Activated gamma-delta T cell treated with Interleukin-2 at 50 U/mL for 16 hours (primary cell): ENCODE results near the gene GALNT18.

Experiments
- DNase-seq: peaks from one replicate; pipeline ENCODE4 v3.0.0-alpha.2; 2020

Gene GALNT18

DNA sequence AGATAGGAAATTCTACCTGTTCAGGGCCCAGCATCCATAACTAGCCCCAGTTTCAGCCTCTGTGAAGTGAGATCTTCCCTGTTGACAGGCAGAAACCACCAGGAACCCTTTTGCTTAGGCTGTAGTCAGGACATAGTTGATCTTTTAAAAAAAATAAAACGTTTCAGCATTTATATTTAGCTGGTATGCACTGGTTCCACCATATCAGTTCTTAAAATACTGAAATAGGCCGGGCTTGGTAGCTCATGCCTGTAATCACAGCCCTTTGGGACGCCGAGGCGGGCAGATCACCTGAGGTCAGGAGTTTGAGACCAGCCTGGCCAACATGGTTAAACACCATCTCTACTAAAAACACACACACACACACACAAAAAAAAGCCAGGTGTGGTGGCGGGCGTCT, 35.3 kb downstream of the GALNT18 start:
- no peak for DNase-seq

DNA sequence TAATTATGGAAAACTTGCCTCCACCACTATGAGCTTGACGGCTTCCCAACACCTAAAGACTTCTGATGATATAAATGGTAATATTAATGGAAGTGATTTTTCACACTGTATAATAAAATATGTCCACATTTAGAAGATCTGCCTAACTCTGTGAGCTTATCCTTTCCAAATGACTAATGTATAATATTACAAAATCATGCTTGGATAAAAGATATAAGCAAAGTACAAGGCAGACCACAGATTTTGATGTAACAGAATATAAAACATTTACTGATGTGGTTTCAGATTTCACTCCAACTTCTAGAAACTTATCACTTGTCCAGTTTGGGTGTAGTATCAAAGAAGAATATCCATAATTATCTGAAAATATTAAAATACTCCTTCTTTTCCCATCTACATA, 36.9 kb downstream of the GALNT18 start:
- DNase-seq = no peak

DNA sequence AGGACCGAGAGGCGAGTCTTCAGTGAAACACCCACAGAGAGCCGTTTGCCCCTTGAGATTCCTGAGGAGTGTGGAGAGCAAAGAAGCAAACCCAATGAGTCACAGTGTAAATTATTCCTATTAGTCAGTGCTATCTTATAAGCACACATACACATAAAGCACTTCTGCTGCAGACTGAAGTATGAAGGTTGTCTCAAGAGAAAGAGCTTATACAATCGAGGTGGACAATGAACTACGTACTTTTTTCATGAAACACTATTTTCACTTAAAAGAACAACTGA, 37.3 kb downstream of the GALNT18 start:
- no peak for DNase-seq

DNA sequence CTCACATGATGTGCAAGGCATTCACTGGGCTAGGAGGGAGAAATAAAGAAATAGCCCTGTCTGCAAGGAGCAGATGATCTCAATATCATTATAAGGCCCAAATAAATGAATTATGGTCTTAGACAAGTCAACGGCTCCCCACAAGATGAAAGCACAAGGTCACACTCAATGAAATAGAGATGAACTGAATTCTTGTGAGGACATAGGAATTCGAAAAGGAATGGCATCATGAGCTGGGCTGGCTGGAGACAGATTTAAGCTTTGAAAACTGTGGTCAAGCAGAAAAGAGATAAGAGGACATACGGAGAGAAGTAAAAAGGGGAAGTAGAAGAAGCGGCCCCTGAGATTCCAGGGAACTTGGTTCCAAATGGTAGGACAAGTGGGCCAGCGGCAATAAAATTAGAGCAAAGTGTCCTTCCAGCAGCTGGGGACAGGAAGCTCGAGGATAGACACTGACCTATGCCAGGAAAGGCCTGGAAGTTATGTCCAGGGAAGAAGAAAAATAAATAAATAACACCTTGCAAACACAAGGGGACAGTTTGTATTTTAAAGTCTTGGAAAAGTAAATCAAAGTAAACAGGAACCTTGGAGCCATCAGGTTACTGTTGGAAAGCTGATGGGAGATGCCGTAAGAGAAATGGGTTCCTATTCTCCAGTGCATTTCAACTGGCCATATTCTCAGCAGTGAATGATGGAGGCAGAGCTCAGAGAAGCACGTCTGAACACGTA, 37.8 kb downstream of the GALNT18 start:
- DNase-seq = no peak

DNA sequence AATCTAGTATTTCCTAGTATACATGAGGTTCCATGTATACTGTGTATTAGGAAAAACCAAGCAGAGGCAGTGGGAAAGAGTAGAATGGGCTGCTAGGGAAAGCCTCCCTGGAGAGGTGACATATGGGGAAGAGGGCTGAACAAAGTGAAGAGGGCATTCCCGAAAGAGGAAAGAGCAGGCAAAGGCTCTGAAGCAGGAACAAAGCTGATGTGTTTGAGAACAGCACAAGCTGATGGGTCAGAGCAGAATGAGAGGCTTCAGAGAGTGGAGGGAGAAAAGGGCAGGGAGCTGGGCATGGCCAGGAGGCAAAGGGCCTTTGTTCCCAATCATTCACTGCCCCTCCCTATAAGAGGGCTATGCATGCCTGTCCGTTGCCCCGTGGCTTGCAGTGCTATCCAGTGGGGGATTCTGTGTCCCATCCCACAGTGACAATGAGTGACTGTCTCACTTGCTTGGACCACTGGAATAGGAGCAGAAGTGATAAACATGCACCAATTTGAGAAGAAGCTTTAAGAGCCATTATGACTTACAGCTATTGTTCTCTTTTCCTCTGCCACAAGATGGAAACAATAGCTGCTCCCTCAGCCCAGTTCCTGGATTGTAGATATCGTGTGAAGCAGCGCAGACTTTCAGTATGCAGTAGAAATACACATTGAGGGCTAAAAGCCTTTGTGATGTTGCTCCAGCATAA, 39.6 kb downstream of the GALNT18 start:
- no peak for DNase-seq

DNA sequence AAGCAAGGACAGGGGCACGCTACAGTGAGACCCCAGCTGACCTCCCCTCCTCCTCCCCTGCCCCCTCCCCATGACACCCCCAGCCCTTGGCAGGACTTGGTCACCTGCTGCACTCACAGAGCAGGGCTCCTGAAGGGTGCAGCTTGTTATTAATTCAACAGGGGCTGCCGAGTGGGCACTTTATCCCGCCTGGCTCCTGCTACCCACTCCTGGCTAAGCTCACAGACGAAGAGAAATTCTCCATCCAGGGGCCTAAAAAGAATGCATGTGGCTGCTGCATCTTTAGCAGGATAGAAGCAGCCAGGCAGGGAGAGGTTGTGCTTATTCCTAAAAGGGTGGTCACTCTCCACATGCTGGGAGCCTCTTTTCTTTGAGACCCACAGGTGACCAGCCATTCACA, 40.3 kb downstream of the GALNT18 start:
- DNase-seq = no peak

DNA sequence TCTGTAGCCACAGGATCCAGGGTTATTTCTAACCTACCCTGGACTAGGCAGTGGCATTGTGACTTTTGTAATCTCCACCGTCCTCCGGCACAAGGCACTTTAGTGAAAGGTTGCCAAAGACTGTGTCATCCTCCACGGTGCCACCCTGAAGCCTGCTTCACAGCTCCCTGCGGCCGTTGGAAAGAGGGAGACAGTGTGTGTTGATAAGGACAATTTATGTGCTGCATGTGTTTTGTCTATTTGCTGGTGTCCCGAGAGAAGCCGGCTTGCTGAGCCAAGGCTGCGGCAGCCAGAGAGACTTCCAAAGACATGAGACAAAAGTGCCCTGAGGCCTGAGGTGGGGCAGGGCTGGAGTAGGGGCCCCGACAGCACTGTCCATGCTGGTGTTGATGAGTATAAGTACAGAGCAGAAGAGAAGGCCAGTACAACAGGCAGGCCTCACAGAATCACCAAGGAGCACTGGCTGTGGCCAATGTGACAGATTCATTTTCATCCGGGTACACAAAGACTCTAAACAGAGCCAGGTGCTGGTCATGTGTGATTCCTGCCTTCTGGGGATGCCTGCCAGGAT, 40.9 kb downstream of the GALNT18 start:
- DNase-seq = no peak

DNA sequence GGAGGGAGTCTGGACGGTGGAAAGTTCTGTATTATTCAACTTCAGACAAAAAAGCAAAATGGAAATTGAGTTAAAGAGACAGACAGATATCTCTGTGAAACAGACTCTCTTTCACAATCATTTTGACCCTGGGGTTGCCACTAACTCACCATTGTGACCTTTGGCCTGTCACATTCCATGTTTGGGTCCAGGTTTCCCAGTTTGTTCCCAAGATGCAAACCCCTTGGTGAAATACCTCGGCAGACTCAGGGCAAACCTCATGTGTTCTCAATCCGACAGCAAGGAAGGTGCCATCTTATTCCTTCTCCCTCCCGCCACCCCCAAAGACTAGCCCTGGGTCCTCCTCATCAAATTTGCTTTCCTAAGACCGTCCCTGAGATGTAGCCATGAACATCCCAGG, 41.8 kb downstream of the GALNT18 start:
- no peak for DNase-seq

DNA sequence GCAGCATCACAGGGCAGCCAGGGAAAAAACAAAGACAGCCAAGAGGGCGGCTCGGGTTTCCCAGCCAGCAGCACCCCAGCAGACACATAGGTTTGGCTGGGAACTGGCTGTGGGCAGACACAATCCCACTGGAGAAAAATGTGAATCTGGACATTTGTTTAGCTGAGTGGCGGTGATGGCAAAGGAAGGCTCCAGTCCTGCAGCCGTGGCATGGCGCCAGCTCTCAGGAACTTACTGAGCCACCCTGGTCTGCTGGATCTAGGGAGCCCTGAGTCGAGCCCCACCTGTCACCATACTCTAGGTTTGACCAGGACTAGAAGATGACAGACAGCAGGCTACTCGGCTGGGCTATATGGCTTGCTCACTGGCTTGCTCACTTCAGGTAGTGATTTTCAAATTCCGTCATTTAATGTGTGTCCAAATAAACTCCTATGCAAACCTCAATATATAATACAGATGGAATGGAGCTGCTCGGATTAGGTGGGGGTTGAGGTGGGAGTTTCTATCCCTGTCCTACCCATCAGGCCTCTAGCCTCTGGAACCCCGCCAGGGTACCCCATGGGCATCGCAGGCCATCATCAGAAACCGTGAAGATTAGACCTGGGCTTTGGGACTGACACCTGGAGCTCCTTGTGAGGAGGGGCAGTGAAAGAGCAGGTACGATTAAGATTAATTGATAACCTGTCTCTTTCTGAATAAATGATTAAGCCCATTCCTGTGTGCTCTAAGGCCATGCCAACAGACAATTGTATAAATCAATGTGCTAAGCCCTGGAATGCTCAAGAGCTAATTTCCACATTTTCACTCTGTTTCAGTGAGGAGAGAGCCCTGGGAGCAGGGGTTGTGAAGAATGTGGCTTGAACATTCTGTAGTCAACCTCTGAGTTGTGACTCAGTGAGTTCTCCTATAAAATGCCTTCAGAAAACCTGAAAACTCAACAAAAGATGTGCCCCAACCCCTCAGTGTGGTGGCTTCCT, 42.5 kb downstream of the GALNT18 start:
- no peak for DNase-seq

DNA sequence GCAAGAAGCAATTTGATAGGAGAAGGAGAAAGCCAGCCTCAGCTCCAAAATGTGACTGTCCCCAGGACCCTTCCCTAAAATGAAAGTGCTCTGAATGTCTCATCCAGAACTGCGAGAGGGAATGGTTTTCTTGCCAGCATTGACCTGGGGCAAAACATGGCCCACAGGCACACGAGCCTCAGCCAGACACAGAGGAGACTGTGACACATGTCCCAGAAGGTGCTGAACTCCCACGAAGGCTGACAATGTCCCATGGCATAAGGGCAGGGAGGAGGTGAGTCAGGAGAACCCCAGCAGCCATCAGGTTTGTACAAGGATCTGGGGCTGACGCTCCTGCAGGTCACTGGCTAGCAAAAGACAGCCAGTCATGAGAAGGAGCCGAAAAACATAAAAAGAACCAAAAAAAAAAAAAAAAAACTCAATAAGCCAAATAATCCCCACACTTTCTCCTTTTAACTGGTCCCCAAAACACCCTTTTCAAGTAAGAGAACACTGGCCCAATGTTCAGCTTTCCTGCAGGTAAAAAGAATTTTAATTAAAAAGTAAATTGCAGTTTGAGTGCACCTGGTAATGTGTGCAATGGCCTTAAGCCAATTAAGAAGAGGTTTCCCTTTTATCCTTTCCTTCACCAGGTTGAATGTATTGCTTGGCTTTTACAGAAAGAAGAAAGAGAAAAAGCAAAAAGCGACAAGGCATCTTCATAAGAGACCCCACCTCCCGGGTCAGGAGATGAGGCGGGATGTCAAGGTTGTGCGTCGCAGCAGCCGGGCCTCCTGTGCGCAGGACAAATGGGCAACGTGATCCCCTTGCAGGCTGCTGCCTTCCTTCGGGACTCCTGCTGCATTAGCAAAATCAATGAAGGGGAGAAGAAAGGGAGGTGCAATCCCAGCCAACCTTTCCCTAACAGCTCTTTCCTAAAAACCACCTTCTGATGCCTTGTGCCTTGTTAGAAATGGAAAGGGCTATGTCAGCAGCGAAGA, 43.6 kb downstream of the GALNT18 start:
- DNase-seq = no peak

DNA sequence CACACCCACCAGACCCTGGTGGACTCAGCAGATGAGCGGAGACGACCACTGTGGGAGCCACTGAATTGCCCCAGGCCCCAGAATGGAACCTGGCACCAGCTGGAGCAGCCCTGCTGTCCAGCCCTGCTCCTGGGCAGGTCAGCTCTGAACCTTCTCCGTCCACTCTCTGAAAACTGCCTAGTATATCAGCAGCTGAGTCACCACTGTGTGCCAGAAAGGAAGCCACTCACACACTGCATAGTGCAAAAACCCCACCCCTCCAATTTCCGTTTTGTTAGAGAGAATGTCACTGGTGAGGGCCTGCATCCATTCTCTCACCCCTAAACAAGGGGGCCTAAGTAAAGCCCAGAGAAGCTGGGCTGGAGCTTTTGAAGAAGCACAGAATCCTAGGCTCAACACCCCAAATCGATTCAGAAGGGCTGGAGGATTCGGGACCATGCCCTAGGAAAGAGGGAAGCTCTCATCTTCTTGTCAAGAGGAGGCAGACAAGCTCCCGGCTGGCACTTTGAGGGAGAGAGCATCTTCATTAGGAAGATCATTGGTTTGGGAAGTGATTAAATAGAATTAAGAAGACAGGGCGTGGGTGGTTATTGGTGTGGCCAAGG, 44.5 kb downstream of the GALNT18 start:
- no peak for DNase-seq

DNA sequence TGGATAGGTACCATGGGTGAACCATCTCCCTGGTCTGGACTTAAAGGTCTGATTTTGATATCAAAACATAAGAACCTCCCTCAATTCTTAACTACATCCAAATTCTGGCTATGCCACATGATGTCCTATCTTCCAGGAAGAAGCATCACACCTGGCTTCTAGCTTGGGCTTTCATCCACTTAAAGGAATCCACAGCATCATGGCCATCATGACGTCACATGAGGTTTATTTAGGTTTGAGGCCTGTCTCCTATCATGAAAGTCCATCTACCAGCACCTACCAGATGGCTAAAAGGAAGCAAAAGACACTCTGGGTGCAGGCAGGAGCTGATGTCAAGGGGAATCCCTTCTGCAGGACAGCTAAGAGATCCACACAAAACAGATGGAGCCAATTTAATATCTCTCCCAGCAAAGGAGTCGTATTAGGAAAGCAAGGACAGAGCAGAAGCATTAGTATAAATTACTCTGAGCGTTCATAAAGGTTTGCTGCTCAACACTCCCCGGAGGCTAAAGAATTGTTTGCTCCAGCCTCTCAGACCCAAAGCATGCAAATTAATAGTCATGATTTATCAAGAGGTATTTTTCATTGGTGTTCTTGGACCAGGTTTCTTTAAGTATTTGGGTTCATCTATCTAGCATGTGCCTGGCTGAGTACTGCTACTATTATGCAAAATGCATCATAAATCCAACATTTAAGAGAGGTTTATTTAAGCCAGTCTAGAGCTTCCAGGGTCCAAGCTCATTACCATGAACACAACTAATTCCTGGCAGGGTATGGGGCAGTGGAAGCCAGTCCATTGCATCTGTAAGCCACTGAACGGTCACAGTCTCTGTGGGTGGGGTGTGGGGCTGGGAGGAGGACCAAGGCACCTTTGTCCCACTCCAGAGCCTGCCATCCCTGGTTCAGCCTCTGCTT, 47.2 kb downstream of the GALNT18 start:
- no peak for DNase-seq

DNA sequence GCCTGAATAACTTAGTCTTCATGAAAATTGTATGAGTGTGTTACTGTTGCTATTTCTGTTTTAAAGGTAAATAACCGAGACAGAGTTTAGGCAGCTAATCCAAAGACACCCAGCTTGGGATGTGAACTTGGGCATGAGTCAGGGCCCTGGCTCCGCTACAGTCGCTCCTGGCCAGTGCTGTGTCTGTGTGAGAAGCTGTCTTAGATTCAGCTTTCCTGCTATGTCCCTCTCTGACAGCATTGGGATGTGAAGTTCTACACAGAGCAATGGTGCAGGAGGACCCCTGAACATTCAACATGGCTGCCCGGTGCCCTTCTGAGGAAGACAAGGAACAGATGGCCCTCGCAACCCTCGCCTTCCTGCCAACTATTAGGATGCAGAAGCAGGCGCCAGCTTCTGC, 49.4 kb downstream of the GALNT18 start:
- DNase-seq = no peak

DNA sequence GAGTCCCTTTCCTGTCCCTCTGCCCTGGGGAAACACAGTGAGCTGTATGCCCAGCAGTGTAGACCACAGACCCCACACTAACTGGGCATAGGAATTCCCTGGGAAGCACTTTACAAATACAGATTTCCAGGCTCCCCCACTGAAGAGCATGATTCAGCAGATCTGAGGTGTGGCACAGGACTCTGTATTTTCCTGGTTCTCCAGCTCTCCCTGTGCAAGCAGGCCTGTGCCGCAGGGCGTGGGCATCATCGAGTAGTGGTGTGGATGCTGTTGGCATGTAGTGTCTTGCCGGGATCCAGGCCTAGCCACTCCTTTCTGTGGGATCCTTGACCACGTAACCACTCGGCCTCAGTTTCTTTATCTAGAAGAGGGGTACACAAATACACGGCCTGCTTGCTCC, 49.9 kb downstream of the GALNT18 start:
- no peak for DNase-seq

DNA sequence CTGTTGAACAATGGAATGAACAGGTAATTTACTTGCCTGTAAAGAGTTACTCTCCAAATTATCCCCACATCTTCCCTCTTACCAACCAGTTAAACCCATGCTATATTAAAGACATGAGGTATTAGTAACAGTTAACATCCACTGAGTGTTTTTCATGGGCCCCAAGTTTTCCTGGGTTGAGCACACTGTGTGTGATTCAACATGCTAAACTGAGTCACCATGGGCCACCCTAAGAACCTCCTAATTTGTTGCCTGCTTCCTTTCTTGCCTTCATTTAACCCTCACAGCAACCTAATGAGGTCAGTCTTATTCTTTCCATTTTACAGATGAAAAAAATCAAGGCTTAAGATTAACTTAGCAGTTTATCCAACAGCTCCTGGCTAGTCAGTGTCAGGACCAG, 51.0 kb downstream of the GALNT18 start:
- DNase-seq = no peak

DNA sequence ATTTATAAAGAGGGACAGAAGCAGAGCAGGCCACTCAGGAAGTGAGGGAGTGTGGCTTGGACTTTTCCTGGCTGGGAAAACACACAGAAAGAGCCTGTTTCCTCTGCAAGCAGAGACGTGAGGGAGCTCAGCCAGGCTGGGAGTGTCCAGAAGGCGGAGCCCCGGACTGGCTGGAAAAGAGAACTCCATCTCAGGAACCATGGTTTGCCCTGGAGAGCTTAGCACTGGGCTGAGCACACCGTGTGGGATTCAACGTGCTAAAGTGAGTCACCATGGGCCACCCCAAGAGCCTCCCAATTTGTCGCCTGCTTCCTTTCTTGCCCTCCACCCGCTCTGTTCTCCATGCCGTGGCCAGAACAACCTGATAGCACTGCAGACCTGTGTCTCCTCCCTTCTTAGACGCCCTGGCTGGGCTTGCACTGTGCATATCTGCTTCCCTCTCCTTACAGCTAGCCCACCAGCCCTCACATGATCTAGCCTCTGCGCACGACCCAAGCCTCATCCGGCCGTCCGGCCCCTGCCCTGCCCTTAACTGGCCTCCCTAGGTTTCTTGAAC, 51.8 kb downstream of the GALNT18 start:
- no peak for DNase-seq

DNA sequence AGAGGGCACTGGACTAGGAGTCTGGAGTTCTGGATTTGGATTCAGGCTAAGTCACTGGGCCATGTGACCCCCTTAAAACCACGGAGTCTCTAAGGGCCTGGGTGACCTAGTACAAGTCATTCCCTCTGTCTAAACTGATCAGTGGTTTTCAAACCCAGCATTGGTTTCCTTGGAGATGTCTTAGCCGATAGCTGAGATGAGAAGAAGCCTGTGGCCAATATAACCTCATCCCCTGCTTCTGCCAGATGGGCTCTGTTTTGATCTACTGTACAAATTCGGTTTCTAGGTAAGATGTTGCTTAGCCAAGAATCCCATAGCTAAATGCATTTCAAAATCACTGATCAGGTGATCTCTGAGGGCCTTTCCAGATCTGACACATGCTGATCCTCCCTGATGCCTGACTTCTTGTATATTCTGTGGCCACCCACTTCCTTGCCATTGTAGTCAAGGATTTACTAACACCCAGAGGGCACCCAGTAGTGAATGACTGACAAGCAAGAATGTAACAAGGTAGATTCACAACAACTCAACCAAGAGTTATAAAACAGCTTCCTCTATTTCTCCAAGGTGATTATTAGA, 53.1 kb downstream of the GALNT18 start:
- no peak for DNase-seq

DNA sequence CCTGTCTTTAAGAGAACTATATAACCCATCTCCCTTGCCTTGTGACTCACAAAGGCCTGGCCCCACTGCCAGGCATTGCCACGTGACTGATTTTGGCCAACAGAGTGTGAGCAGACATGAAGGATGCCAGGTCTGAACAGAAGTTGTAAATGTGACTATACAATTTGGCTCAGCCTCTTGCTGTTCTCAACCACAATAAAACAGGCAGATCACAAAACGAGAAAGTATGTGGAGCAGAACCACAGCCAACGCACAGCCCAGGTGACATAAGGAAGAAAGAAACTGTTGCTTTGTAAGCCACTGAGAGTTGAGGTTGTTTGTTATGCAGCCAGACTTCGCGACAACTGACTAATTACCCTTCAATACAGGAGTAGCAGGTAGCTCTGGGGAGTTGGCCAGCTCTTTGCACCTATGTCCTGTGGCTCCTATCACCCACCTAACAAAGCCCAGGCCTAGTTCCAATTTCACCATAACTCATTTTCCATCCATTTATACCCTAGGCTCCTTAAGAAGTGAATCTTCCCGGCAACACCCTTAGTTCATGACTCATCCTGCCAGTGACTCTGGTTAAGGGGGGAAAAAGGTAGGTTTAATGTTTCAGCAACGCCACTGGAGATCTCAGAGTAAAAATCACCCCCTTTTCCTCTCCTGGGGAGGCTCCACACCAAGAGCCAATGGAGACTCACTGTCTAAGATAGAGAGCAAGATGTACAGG, 53.7 kb downstream of the GALNT18 start:
- DNase-seq = no peak

DNA sequence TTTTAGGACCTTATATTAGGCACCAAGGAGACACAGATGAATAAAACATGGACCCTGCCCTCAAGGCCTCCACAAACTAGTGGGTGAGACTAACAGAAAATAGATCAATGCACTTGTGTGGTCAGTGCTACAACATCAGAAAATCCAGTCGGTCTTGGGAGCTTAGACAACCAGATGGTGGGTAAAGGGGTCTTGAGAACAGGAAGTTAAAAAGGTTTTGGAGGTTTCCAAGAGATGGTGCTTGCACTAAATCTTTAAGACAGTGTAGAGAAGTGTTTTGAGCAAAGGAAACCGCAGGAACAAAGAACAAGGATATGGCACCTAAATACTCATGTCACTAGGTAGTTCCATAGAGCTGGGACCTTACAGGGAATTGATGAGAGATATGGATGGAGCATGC, 56.2 kb downstream of the GALNT18 start:
- DNase-seq = no peak
